Keratinocyte (primary cell): ENCODE results near the gene MCM6. TPM values are rescaled to one million over a fixed set of nuclear protein-coding genes. Genes with fewer than 3 reads are reported as not detected.

Source experiments
- DNase-seq: peaks from one replicate; pipeline ENCODE4 v3.0.0-alpha.2; 2011; ENCODE audit warnings: low read depth, missing footprints, low spot score
- FAIRE-seq: peaks from 2 replicates; lab custom pipeline; 2011; peaks lifted over from hg19 to GRCh38; lab: Jason Lieb, UNC
- H2AFZ ChIP-seq: 2 replicates; pipeline ENCODE4 v1.6.0; 2012; ENCODE audit warnings: low read length, control low read depth, inconsistent platforms; ENCODE audit not compliant: control insufficient read depth
- H3K27ac ChIP-seq: 2 replicates; pipeline ENCODE4 v1.5.1; 2011; ENCODE audit warnings: low read length; ENCODE audit not compliant: control insufficient read depth, insufficient read depth
- H3K27me3 ChIP-seq: 3 replicates; pipeline ENCODE4 v1.6.0; 2011; ENCODE audit warnings: low read length; ENCODE audit not compliant: control insufficient read depth, insufficient read depth; ENCODE audit errors: extremely low read depth
- H3K36me3 ChIP-seq, 2 experiments: 2 replicates in 1 of 2; 3 replicates in 1 of 2; pipeline ENCODE4 v1.5.1; 2011; ENCODE audit warnings: low read length in 2 of 2, mild to moderate bottlenecking in 1 of 2; ENCODE audit not compliant: control insufficient read depth in 2 of 2, insufficient read depth in 2 of 2; ENCODE audit errors: extremely low read depth in 1 of 2
- H3K4me1 ChIP-seq: 3 replicates; pipeline ENCODE4 v1.5.1; 2011; ENCODE audit warnings: low read length; ENCODE audit not compliant: control insufficient read depth, insufficient read depth; ENCODE audit errors: extremely low read depth
- H3K4me2 ChIP-seq: 3 replicates; pipeline ENCODE4 v1.6.0; 2011; ENCODE audit warnings: low read depth, low read length; ENCODE audit not compliant: control insufficient read depth, insufficient read depth; ENCODE audit errors: extremely low read depth
- H3K4me3 ChIP-seq, 3 experiments: fragments of 200-600 bp in 1 of 3; sonication (generic) in 1 of 3; 2 replicates in 2 of 3; 3 replicates in 1 of 3; pipeline ENCODE4 v1.5.1; 2011 to 2016; ENCODE audit warnings: low read length in 3 of 3, mild to moderate bottlenecking in 3 of 3, control low read depth in 2 of 3, inconsistent platforms in 1 of 3, low read depth in 1 of 3, mixed read lengths in 1 of 3, mixed run types in 1 of 3, moderate library complexity in 1 of 3; ENCODE audit not compliant: control insufficient read depth in 2 of 3, insufficient read depth in 2 of 3; ENCODE audit errors: extremely low read depth in 1 of 3
- H3K79me2 ChIP-seq: 2 replicates; pipeline ENCODE4 v1.6.0; 2012; ENCODE audit warnings: low read length; ENCODE audit not compliant: control insufficient read depth, insufficient read depth
- H3K9ac ChIP-seq: 3 replicates; pipeline ENCODE4 v1.6.0; 2011; ENCODE audit warnings: low read length; ENCODE audit not compliant: control insufficient read depth, insufficient read depth; ENCODE audit errors: extremely low read depth
- H3K9me1 ChIP-seq: 3 replicates; pipeline ENCODE4 v1.6.0; 2011; ENCODE audit warnings: low read length; ENCODE audit not compliant: control insufficient read depth, insufficient read depth; ENCODE audit errors: extremely low read depth
- H3K9me3 ChIP-seq: 2 replicates; pipeline ENCODE4 v1.5.1; 2012; ENCODE audit warnings: low read depth, low read length; ENCODE audit not compliant: control insufficient read depth
- H4K20me1 ChIP-seq: 3 replicates; pipeline ENCODE4 v1.6.0; 2011; ENCODE audit warnings: low read length; ENCODE audit not compliant: control insufficient read depth, insufficient read depth; ENCODE audit errors: extremely low read depth
- CTCF ChIP-seq, 3 experiments: IDR thresholded peaks in 1 of 3; conservative IDR thresholded peaks in 1 of 3; optimal IDR thresholded peaks in 1 of 3; 2 replicates in 2 of 3; 3 replicates in 1 of 3; pipeline versions ENCODE3 to v1.5.1; 2011; ENCODE audit warnings: low read length in 3 of 3, mild to moderate bottlenecking in 3 of 3, moderate library complexity in 2 of 3, control low read depth in 1 of 3, inconsistent platforms in 1 of 3; ENCODE audit not compliant: insufficient read depth in 2 of 3; ENCODE audit errors: extremely low read depth in 1 of 3
- EZH2 ChIP-seq: IDR thresholded peaks from one replicate; pipeline ENCODE4 v1.6.1; 2012; ENCODE audit warnings: inconsistent platforms, mild to moderate bottlenecking, low read length, moderate library complexity
- dilution Hi-C: fragments of 300-500 bp; cut with MboI; formaldehyde crosslinking; loops from one replicate; pipeline ENCODE4 v1.7.0; 2020; ENCODE audit warnings: low sequenced_read_pairs; ENCODE audit not compliant: extremely low pct_ligation_motif_present
- polyA plus RNA-seq, 5 experiments: library from polyadenylated mRNA; depleted of rRNA in 3 of 5; stranded (reverse) in 3 of 5; stranded (forward) in 1 of 5; unstranded in 1 of 5; fragments of >200 nt; gene quantifications; 1 replicate in 1 of 5; 2 replicates in 3 of 5; 3 replicates in 1 of 5; pipeline versions ENCODE4 v1.2.1 to v1.2.3, GENCODE V29; 2011 to 2012; ENCODE audit warnings: missing spikeins in 2 of 5, low read depth in 1 of 5, low replicate concordance in 1 of 5

MCM6 gene
- polyA plus RNA-seq, 1 donor (not counting 4 experiments of a cell fraction or from before 2014, with no cell fraction given): 23.2 TPM

- no peaks in the 10 kb centered on the region for H3K27me3 ChIP-seq
- no peaks in the 10 kb centered on the region for H3K79me2 ChIP-seq
- DNase-seq: no peak
- H3K9me1 ChIP-seq: no peaks in the 10 kb centered on the region
- H4K20me1 ChIP-seq: no peaks in the 10 kb centered on the region
- no peak overlapping the region for H3K4me3 ChIP-seq
- no peaks in the 10 kb centered on the region for H3K9me3 ChIP-seq
- FAIRE-seq: no peak
- no peak overlapping the region for H2AFZ ChIP-seq
- H3K36me3 ChIP-seq: peaks cover 3 to 7% of the 10 kb centered on the region in 2 experiments
- no peak overlapping the region for H3K4me2 ChIP-seq
- no peaks in the 10 kb centered on the region for H3K4me1 ChIP-seq
- peak in 2 of 3 experiments; percentile 42 to 53 for TF ChIP-seq CTCF (optimal IDR thresholded peaks at IDR 0.05 in 1 of 3, IDR thresholded peaks at IDR 0.05 in 1 of 3, conservative IDR thresholded peaks at IDR 0.05 in 1 of 3; ENCODE audit: extremely low read depth in 1 of 3, insufficient read depth in 2 of 3, low read length in 3 of 3)
- TF ChIP-seq EZH2: no peak
- H3K9ac ChIP-seq: no peak overlapping the region
- no peak overlapping the region for H3K27ac ChIP-seq
- dilution Hi-C loops: no loop called here
These were observed 37.6 kb upstream of the MCM6 start for GRCh38 chr2:135913727-135914365.

- Histone ChIP-seq H3K4me1 (no peaks in the 10 kb centered on the region), H3K9me1 (no peaks in the 10 kb centered on the region), H4K20me1 (no peaks in the 10 kb centered on the region), H3K4me3 (no peak overlapping the region), H3K79me2 (no peaks in the 10 kb centered on the region), H3K27ac (no peak overlapping the region), H3K27me3 (no peaks in the 10 kb centered on the region), H3K4me2 (no peak overlapping the region), H3K9ac (no peak overlapping the region), H3K9me3 (no peaks in the 10 kb centered on the region), H2AFZ (no peak overlapping the region), H3K36me3 (peaks cover 0 to 3% of the 10 kb centered on the region in 2 experiments)
- TF ChIP-seq CTCF (optimal IDR thresholded peaks at IDR 0.05 in 1 of 3, IDR thresholded peaks at IDR 0.05 in 1 of 3, conservative IDR thresholded peaks at IDR 0.05 in 1 of 3; ENCODE audit: extremely low read depth in 1 of 3, insufficient read depth in 2 of 3, low read length in 3 of 3): no peak
- no peak for TF ChIP-seq EZH2
- FAIRE-seq: no peak
- dilution Hi-C loops: no loop called here
- no peak for DNase-seq
These were observed 33.7 kb upstream of the MCM6 start for GRCh38 chr2:135909976-135910375.
